COLO829 (cell line): ENCODE measurements around the gene ASCL3.
"Not testable (repeated sequence)": the region's sequence is repeated elsewhere in the genome, so short reads cannot be mapped to it uniquely, and the experiment has no call there.

Experiments
- DNase-seq: peaks from one replicate; pipeline ENCODE4 v3.0.0; 2012; ENCODE audit warnings: low spot score

The ASCL3 gene

DNA sequence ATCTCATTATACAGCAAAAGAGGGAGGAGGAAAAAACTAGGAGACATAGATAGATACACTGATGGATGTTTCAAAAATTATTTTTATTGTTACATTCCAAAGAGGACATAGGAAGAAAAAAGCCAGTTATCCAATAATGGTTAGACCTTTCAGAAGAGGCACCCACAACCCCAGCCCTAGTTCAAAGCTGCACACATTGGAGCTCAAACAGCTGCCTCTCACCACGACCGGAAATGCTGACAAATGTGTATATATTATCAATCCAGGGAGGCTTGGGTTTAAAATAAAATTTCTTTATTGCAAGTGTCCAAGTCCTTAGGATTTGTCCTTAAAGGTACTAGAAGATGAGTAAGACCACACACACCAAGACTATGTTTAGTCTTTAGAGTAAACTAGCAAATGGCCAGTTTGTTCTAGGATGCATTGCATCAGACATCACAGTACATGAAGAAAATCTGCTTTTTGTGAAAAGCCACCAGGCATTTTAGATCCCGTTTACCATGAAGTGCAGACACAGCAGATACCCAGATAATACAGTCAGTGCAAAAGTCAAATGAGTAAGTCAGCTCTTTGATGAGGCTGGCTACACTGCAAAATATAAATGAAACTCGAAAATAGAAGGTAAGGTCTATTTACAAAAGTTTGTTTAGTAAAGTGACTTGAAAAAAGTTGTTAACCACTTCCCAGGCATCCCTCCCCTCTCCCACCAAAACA is 4.6 kb upstream of the ASCL3 start:
- no peak for DNase-seq

- no peak for DNase-seq
Observed at GRCh38 chr11:8941341-8942103, 1.3 kb downstream of the ASCL3 start.

GRCh38 chr11:8937659-8938058 is 5.2 kb downstream of the ASCL3 start:
- no peak for DNase-seq

DNA sequence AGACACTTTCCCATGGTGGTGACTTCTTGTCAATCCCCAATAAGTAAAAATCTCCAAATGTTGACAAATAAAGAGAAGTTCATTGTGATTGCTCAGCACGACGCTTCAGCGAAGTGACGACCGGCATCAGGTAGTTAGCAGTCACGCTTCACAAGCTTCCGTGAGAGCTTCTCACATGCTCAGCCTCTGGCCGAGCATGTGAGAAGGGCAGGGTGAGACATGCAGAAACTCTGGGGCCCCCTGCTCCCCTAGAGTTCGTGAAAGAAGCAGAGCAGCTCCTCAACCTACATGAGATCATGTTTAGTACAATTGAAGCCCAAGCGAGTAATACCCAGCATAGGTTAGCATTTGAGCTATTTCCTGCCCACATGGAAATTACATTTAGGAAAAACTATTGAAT is 5.7 kb downstream of the ASCL3 start:
- no peak for DNase-seq

GRCh38 chr11:8935789-8936188 is 7.0 kb downstream of the ASCL3 start:
- DNase-seq: not testable (repeated sequence)

DNA sequence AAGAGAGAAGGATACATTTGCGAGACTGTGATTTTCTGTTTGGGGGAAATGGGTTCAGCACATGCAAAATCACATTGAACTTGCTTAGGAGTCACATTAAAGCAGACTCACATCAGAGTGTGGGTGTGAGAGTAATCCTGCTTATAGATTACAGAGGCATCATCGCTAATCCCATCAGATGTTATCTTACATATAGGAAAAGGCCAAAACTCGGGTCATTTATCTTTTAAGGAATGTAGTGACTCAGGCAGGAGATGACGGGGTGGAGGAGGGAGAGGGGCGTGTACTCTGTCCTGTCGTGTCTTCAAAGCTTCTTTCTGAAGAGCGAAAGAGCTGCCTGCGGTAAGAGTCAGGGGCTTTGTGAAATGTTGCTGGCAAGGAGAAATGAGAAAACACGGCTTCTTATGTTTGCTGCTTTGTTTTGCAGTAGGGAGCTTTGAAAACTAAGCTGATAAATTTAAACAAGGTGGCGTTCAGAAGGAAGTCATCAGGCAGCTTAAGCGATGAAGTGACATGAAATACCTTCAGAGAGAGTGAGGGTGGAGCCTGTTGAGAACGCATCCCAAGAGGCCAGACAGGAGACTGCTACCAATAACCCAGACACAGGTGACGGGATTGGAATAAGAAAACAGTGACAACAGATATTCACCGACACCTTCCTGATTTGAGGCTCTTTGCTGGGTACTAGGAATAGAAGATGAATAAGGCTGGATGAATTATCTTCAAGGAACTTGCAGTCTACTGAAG is 7.9 kb downstream of the ASCL3 start:
- DNase-seq: peak; percentile 58

- no peak for DNase-seq
Observed at GRCh38 chr11:8933931-8934330, 8.9 kb downstream of the ASCL3 start.

DNA sequence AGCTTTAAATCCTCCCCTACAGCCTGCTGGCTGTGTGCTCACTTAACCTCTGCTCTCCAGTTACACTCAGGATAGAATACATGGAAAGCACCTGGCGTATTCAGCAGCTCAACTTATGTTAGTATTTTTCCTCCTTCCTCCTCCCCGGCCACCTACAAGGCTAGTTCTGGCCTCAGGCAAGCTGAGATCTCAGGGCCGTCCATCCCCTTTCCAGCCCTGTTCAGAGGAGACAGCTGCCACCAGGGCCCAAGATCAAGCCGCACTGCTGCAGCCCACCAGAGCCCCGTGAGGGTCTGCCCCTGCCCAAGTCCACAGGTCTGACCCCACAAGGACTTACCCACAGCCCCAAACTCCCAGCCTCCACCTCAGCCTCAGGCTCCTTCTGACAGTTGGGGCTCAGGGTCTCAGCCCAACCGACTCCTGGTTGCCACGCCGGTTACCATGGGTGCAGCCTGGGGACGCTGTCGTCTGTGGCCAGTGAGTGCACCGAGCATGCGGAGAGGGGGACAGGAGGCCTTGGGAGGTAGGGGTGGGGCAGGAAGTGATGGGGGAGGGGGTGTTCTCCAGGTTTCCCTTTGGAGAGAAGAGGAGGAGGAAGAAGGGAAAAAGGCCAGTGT is 10.1 kb downstream of the ASCL3 start, which contains the start of gene C11orf16:
TSS of gene C11orf16 (minus strand) at position 384 of the 617 bp plus-strand sequence. CDS start 639 bp downstream, outside the sequence.
- DNase-seq: no peak

- no peak for DNase-seq
Observed at GRCh38 chr11:8930456-8931175, 12.2 kb downstream of the ASCL3 start.

- DNase-seq: no peak
Observed at GRCh38 chr11:8928981-8929615, 13.7 kb downstream of the ASCL3 start.

- DNase-seq: no peak
Observed at GRCh38 chr11:8928205-8928604, 14.6 kb downstream of the ASCL3 start.

- DNase-seq: no peak
Observed at GRCh38 chr11:8927233-8927632, 15.6 kb downstream of the ASCL3 start.

DNA sequence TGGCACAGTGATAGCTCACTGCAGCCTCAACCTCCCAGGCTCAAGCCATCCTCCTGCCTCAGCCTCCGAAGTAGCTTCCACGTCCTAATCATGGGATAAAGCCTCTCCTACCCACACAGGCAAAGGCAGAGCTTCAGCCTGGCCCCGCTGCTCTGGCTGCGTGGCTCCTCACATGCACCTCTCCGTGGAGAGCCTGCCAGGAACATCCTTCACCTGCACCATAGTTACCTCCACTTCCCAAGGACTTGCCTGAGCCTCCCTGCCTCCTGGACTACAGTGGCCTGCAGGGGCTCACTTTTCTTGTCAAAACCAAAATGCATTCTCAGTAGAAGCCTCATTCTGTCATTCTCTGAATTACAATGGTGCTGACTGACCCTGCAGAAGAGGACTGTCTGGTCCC is 16.6 kb downstream of the ASCL3 start:
- DNase-seq: no peak

DNA sequence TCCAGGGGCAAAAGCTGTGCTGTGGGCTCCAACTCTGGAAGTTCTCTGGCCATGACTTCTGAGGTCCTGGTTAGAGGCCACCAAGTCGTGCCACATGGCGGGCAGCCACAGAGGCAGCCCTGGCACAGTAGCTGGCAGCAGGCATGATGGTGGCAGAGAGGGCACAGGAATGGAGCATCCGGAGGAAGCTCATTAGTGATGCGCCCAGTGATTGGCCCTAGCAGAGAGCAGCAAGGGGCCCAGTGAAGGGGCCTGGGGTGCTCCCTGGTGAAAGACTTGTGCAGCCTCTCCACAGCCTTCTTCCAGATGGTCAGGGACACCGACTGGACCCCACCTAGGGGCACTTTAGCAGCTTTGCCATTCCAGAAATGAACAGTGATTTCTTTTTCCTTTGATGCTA is 17.1 kb downstream of the ASCL3 start:
- no peak for DNase-seq

DNA sequence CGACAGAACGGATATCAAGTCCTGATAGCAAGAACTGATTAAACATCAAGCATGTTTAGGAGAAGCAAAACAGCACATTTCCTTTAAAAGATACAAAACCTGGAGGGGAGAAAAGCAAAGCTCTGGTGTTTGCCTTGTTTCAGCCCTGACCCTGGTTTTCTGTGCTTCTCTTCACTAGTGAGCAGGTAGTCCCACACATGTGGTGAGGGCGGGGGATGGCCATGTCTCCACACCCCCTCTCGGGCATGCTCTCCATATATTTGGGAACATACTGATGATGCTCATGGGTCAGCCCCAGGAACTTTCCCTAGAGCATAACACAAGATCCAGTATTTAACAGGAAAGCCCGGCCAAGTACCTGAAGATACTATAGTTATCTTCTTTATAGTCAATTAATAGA is 20.1 kb downstream of the ASCL3 start:
- no peak for DNase-seq

GRCh38 chr11:8917157-8917825 is 25.5 kb downstream of the ASCL3 start:
- DNase-seq: peak; percentile 37

- DNase-seq: no peak
Observed at GRCh38 chr11:8914661-8915018, 28.2 kb downstream of the ASCL3 start.

GRCh38 chr11:8913961-8914660 is 28.7 kb downstream of the ASCL3 start:
- DNase-seq: peak; percentile 53

GRCh38 chr11:8911029-8911823 is 31.6 kb downstream of the ASCL3 start, which contains the start of gene AKIP1:
AKIP1 (plus strand) TSS chr11:8911189; CDS start chr11:8911450, 261 bp downstream.
- peak; percentile 94 for DNase-seq
